Neural progenitor cell (in vitro differentiated cells): Measurements from ENCODE around the gene KBTBD7.

Experiments
- EZH2 ChIP-seq: fragments of 200-600 bp; sonication (generic); IDR thresholded peaks from 2 replicates; pipeline ENCODE4 v1.6.1; 2017; ENCODE audit warnings: antibody characterized with exemption, mild to moderate bottlenecking, moderate library complexity
- EZH2phosphoT487 ChIP-seq: fragments of 200-600 bp; sonication (generic); IDR thresholded peaks from 2 replicates; pipeline ENCODE4 v1.6.1; 2017; ENCODE audit warnings: antibody characterized with exemption

- TF ChIP-seq EZH2: no peak
- TF ChIP-seq EZH2phosphoT487: no peak
Measured at GRCh38 chr13:41199079-41199478, 4.7 kb upstream of the KBTBD7 start.
